ENCODE data around the gene CDON.

CDON gene

DNA sequence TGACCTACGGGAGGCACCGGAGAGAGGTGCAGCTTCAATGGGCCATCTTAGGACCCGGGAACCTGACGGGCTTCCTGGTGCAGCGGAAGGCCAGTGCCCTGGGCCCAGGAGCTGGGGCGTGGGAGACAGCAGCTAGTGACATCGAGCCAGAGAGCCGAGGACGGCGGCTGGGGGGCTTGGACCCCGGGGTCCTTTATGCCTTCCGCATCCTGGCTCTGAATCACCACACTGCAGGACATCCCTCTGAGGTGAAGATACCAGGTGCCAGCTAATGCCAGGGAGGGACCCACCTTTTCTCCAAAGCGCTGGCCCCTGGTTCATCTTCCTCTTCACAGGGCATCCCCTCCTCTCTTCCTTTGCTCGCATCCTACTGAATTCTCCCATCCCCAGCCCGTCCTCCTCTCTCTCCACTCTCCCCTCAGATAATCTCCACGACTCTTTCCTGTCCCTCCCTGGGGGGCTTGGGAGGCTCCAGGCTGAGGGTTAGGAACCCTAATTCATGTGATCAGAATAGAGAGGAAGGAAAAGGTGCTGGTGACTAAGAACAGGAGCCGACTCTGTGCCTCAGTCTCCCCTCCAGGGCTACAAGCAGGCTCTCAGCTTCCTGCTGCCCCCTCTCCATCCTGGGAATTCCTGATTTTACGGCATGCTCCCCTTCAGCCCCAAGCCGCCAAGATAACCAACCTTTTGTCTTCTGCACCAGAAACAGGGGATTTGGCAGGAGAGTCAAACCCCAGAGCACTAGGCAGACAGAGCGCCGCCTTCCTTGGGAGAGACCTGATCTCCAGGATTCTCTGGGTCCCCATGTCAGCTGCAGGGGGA is 108.3 kb downstream of the CDON start:
- no peak for DNase-seq

DNA sequence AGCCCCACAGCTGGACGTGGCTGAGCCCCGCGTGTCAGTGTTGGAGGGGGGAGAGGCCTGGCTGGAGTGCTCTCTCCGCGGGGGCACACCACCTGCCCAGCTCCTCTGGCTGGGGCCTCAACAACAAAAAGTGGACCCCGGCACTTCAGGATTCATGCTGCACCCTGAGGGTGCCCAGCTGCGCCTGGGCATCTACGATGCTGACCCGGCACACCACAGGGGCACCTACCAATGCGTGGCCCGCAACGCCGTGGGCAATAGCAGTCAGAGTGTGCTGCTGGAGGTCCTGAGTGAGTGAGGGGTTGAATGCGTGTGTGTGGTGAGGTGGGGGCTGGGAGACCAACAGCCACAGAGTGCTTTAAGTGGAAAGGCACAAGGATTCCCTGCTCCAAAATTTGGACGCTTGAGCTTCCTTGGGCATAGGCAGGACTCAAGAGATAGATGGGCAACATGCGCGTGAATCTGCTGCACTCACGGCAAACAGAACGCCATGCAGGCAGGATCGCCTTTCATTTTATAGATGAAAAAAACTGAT is 109.2 kb downstream of the CDON start:
- DNase-seq: no peak

DNA sequence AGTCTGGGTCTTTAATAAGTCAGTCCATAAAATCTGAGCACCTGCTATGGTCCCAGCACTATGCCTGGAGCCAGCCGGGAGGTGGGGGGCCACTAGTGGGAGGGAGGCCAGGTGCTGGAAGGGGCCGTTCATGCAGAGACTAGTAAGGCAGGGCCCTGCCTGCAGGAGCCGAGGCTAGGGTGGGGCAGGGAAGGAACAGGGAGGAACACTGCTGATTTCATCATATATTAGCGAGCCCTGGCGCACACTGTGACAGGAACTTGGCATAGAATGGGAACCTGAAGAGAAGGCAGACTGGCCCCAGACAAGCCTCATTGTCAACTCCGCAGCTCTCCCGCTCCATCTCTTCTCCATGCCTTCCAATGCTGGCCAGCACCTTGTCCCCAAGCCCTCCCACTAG is 109.7 kb downstream of the CDON start:
- DNase-seq: no peak

DNA sequence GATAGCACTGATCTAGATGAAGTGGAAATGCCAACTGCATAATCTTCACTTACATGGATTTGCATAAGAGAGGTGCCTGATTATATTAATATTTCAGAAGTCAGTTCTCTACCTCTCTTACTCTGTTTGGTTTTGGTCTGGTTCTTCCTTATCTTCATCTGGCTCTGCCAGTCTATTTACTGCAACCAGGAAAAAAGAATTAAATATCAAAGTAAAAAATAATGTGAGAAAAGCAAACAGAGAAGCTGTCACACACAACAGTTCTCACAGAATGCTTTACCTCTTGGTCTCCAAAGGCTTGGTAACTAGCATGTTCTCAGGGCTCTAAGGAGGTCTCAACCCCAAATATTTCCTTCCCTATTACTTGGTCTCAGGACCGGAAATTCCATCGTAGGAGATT is 110.1 kb downstream of the CDON start:
- DNase-seq: no peak

DNA sequence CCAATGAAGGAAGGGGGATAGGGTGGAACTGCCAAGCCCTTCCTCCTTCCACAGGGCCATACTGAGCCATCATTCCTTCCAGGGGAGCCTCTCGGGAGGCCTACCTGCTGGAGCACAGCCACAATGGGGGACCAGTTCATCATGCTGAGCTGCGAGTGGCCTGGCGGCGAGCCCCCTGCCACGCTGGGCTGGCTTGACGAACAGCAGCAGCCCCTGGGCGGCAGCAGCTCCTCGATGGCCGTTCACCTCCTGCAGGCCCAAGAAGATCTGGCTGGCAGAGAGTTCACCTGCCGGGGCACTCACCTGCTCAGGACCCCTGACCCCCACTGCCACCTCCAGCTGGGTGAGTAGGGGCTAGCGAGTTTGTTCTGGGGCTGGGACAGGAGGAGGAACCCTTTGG is 110.9 kb downstream of the CDON start:
- DNase-seq: no peak

DNA sequence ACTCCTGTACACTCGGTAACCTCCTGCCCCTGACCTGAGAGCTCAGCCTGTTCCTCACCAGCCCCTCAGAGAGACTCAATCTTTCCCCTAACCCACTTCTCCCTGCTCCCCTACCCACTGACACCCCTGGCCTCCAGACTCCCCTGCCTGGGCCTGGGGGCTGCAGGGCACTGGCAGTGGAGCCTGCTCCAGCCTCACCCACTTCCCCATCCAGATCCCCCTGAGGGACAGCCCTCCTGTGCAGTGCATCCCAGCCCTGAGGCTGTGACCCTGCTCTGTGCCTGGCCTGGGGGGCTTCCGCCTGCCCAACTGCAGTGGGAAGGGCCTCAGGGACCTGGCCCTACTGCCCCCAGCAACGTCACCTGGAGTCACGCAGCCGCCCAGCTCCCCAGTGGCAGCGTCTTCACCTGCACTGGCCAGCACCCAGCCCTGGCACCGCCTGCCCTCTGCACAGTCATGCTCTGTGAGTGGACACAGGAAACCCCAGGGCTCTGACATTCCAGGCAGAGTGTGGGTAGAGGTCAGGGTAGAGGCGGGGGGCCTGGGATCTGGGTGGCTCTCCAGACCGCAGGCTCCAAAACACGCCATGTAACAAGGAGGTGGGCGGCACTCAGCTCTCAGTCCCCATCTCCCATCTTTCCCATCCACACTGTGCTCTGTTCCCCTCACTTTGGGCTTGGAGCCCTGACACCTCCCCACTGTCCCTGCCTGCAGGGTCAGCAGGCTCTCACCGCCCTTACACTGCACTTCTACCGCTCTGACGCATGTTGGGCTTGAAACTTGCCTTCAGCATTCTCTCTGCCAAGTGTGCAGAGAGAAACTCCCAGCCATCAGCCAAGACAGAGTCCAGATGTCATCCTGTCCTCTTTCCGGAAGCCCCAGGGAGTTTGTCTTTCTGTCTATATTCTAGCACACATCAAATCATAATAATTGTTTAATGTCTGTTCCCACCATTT is 111.7 kb downstream of the CDON start:
- no peak for DNase-seq

DNA sequence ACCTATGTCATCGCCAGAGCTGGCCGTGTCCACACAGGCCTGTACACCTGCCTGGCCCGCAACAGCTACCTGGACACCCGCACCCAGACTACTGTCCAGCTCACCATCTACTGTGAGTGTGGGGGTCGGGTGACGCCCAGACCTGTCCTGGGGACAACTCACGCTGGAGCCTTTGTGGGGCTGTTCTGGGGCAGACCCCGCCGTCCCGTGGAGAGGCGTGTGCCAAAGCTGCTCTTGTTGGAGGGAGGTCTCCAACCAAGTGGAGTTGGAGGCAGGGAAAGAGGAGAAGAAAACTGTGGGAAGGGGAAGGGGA is 112.5 kb downstream of the CDON start:
- DNase-seq: no peak

DNA sequence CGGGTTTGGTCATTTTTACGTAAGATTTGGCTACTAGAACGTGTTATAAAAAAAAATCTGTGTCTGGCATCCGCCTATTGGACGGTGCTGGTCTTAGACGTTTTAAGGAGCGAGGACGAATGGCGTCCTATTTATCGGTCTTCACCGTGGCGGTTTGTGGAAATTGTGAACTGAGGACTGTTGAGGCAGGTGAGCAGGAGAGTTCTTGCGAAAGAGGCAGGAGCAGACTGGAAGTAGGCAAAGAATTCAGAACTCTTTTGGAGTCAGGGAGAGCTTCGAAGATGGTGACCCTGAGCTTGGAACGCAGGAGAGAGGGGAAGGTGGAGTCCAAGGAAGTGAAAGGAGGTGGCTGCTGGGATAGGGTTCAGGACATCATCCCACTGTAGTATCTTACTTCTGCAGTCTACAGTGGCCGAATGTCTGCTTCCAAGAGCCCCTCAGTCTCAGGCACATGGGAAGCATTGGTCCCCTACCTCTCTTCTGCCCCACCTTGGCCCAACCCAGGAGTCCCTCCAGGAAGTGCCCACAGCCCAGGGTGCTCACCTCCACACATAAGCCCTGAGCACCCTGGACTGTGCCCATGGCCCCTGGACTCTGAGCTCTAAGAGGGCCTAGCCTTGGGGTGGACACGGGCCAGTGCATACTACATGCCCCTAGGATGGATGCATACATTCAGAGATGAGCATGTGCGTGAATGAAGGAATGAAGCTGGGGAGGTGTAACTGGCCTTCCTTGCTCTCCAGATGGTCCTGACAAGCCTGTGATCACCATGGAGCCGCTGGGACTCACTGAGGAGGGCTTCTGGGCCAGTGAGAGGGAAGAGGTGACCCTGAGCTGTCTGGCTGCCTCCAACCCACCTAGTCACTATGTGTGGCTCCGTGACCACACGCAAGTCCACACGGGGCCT is 113.1 kb downstream of the CDON start:
- DNase-seq: no peak

DNA sequence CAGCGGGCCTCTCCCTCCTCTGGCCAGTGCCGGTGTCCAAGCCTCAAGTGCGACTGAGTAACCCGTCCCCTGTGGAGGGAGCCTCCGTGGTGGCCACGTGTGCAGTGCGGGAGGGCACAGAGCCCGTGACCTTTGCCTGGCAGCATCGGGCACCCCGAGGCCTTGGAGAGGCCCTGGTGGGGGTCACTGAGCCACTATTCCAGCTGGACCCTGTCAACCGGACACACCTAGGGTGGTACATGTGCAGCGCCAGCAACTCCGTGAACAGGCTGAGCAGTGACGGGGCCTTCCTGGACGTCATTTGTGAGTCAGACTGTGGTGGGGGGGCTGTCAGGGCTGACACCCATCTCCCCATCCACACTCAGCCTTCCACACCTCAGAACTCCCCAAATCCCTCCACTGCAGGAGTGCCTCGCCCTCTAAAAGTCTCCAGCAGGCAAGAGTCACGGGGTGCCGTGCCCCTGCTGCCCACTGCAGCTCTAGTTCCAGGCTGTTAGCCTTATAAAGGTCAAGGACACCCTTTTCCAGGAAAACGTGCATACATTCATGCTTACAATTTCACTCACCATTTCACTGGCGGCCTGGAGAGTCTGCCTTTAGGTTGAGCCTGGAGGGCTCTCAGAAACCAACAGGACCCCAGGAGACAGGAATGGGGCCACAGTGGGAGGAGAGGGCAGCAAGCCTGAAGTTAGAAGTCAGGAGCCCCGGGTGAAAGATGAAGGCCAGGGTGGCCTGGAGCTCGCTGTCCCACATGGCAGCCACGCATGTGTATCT is 114.2 kb downstream of the CDON start:
- DNase-seq: no peak

DNA sequence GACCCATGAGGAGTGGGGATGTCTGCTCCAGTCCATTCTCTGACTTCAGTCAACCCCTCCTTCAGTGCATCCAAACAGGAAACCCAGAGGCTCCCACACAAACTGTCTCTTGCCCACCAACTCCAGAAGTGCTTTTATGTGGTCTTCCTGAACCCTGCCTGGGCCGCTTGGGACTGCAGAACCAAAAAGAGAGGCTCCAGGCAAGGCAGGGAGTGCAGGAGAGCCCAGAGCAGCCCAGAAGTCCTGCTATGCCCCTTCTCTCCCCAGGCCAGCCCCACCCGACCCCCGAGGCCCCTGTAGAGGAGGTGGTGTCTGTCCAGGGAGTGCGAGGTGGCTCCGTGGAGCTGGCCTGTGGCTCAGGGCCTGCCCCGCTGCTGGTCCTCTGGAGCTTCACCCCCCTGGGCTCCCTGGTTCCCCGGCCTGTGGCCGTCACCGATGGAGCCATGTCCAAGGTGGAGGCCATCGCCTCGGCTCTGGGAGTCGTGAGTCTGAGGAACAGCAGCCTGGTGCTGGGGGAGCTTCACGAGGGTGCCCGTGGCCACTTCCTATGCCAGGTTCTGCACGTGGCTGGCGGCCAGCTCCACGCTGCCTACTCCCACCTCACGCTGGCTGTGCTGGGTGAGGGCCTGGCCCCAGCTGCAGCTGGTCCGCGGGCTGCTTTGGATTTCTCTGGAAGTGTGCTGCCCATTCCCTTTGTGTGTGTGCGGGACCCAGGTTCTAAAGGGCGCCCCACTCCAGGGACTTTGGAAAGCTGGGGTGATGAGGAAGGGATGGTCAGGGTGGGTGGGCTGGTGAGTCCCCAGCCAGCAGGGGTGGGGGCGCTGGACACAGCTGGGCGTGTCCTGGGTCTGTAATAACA is 115.0 kb downstream of the CDON start:
- DNase-seq: no peak

DNA sequence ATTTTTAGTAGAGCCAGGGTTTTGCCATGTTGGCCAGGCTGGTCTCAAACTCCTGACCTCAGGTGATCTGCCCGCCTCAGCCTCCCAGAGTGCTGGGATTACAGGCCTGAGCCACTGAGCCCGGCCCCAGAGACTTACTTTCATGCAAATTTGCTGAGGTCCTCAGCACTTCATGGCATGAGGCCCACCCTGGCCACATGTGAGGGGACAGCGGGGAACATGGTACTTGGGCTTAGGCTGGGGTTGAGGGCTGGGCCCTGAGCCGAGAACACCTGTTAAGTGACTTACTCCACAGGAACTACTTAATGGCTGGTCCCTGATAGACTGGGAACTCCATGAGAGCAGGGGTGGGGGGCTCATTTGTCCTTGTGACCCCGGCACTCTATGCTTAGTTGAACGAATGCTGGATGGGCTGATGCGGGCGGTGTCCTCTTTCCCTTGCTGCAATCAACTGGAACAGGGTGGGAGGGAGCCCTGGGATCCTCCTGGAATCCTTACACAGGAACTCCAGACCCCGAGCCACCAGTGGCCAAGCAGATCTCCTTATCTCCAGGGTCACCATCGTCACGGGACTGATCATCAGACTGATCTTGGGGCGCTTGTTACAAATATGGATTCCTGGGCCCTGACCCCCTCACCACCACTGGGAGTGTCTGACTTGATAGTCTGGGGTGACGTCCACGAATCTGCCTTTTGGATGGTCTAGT is 115.8 kb downstream of the CDON start:
- no peak for DNase-seq

DNA sequence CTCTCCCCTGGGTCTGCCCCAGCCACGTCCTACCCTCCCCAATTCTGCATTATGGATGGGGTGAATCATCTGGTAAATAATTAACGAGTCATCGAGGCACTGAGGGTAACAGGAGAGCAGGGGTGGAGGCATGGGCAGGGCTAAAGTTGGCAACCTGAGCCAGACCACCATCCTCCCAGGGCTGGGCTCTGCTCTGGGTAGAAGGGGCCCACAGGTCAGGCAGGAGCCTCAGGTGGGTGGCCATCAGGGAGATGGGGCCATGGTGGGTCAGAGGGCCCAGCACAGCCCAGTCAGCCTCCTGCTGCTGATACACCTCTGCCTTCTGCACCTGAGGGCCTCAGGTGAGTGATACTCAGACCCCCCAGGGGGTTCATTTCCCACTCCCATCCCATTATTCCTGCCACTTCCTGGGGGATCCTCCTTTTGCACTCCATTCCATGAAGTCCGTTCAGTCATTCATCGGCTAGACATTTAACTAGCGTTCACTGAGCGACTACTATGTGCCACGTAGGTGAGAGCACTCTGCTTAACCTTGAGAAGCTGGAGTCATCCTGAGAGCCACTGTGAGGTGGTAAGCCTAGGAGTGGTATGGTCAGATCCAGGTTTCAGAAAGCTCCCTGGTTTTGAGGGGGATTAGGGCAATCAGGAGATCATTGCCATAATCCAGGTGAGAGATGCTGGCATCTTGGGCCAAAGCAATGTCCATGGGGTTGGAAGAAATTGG is 116.7 kb downstream of the CDON start, which contains the start of gene VSIG10L2:
TSS of gene VSIG10L2 (plus strand) at position 248 of the 724 bp plus-strand sequence. CDS start at position 260, 12 bp downstream.
- no peak for DNase-seq

DNA sequence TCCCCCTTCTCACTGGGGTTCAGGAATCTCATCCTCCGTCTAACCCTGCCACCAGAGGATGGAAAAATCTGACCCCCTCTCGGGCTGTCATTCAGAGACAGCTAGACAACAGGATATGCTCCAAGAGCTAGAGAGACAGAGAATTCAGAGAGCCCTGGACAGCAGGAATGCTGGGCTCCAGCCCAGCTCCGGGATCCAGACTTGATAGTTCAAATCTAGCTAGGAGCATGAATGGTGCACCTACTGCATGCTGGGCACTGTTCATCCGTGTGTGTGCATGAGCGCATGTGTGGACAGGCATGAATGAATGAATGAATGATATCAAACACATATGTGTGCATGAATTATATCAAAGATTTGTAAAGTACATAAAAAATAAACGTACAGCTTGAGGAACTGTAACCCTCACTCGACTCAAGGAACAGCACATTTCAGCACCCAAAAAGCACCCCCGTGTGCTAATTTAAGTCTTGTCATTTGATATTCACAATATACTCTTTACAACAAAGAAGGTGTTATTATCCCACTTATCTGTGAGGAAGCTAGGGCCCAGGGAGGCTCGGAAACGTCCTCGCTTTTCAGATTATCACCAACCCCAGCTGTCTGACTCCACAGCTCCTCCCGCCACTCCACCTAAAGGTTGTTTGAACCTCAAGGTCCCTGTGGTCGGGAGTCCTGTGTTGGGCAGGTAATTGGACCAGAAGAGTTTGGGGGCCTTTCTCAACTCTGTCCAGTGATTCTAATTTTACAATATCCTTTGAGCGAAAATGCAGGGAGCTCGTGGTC is 117.5 kb downstream of the CDON start:
- DNase-seq: no peak

DNA sequence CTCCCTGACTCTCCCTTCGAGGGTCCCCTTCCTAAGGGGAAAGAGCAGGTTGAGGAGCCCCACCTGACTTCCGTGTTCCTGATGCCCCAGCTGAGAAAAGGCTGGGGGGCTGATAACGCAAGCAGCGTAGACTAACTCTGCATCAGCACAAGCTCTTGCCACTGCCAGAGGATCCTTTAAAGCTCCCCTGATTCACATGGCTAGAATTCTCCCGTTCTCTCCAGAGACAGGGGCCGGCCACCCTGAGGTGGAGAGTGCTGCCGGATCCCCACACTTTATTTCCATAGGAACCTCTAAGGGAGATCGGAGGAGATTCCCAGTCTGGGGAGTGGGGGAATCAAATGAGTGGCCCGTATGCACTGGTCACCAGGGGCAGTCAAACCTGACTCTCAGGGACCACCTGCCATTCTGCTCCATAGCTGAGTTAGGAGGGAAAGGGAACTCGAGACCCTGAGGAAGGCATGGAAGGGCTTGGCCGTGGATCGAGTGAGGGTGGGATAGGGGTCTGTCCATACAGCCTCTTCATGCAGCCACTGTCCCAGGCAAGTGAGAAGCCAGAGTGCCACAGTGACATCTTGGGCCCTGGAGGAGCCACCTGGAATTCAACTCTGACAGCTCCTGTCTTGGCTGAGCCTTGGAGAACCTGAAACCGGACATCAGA is 118.2 kb downstream of the CDON start:
- DNase-seq: no peak

DNA sequence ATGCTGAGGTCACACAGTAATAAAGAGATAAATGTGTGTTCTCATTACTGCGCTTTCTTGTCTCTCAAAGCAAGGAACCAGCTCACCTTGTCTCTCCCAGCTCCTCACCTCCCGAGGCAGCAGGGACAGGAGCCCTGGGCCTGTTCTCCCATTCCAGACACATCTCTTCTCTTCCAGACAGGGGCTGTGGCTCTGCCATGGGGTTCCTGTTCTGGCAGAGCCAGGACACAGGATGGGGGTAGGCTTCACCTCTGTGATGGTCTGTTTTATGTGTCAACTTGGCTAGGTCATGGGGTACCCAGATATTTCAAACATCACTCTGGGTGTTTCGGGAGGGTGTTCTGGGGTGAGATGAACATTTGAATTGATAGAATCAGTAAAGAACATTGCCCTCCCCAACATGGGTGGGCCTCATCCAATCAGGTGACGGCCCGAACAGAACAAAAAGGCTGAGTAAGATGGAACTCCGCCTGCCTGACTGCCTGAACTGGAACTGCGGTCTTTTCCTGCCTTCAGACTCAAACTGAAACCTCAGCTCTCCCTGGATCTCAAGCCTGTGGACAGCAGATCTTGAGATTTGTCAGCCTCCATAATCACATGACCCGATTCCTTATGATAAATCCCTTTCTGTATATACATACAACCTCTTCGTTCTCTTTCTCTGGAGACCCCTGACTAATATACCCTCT is 118.9 kb downstream of the CDON start:
- DNase-seq: no peak

DNA sequence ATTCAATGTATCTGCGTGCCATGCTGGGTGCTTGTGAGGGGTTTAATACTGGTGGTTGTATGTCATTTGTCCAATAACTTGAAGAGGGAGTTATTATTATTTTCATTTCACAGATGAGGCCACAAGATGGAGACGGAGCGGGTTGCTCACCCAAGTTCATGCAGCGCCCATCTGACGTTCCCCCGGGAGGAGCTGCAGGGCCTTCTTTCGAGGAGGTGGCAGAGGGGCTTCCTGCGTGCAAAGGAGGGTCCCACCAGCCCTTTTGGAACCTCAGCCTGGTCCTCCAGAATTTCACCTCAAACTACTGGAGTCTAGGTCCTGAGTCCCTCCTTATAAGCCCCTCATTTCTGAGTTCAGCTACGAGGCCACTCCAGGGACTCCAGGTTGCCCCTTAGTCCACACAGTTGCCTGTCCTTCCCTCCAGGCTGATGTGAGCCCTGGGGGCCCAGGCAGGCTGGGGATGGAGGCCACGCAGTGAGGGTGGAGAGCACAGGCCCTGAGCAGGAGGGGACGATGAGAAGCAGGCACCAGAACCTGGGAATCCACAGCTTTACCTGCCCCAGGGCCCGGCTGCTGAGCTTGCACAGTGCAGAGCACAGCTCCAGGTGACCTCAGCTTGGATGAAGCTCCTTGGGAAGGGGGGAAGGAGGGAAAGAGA is 119.8 kb downstream of the CDON start:
- no peak for DNase-seq
